ELR (cell line): ENCODE results near the gene VEGFA.

Experiments used
- DNase-seq: peaks from one replicate; pipeline ENCODE4 v3.0.0-alpha.2; 2015; ENCODE audit warnings: low read depth

The VEGFA gene

DNA sequence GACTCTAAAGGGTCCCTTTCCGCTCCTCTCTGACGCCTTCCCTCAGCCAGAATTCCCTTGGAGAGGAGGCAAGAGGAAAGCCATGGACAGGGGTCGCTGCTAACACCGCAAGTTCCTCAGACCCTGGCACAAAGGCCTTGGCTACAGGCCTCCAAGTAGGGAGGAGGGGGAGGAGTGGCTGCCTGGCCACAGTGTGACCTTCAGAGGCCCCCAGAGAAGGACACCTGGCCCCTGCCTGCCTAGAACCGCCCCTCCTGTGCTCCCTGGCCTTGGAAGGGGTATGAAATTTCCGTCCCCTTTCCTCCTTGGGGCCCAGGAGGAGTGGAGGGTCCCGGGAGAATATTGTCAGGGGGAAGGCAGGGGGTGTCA is 2.7 kb downstream of the VEGFA start:
- DNase-seq, result peak; percentile 37

DNA sequence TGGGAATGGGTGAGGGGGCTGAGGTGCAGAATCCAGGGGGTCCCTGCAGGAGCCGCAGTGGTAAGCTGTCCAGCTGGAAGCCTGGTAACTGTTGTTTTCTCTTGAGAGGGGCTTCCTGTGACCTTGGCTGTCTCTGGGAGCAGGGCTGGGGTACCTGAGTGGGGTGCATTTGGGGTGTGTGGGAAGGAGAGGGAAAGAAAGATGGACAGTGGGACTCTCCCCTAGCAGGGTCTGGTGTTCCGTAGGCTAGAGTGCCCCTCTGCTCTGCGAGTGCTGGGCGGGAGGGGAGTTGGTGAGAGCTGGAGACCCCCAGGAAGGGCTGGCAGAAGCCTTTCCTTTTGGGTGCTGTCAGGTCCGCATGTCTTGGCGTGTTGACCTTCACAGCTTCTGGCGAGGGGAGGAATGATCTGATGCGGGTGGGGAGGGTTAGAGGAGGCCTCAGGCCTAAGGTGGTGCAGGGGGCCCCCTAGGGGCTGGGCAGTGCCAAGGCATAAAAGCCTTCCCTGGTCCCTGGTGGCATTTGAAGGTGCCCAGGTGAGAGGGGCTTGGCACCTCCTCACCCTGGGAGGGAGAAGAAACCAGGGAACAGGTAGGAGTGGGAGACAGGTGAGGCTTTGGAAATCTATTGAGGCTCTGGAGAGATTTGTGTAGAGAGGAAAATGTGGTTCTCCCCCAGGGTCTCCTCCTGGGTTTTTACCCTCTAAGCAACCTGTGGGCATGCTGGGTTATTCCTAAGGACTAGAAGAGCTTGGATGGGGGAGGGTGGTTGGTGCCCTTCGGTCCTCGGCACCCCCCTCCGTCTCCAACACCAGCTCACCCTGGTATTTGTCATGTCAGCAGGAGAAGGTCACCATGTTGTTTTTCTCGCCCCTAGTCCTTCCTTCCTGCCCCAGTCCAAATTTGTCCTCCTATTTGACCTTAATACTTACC is 3.3 kb downstream of the VEGFA start:
- DNase-seq, result peak; percentile 67

DNA sequence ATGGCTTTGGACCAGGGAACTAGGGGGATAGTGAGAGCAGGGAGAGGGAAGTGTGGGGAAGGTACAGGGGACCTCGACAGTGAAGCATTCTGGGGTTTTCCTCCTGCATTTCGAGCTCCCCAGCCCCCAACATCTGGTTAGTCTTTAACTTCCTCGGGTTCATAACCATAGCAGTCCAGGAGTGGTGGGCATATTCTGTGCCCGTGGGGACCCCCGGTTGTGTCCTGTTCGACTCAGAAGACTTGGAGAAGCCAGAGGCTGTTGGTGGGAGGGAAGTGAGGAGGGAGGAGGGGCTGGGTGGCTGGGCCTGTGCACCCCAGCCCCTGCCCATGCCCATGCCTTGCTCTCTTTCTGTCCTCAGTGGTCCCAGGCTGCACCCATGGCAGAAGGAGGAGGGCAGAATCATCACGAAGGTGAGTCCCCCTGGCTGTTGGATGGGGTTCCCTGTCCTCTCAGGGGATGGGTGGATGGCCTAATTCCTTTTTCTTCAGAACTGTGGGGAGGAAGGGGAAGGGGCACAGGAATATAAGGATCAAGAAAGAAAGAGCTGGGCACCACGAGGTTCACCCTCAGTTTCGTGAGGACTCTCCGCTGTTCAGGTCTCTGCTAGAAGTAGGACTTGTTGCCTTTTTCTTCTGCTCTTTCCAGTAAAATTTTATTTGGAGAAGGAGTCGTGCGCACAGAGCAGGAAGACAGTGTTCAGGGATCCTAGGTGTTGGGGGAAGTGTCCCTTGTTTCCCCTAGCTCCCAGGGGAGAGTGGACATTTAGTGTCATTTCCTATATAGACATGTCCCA is 4.2 kb downstream of the VEGFA start:
- no peak for DNase-seq

DNA sequence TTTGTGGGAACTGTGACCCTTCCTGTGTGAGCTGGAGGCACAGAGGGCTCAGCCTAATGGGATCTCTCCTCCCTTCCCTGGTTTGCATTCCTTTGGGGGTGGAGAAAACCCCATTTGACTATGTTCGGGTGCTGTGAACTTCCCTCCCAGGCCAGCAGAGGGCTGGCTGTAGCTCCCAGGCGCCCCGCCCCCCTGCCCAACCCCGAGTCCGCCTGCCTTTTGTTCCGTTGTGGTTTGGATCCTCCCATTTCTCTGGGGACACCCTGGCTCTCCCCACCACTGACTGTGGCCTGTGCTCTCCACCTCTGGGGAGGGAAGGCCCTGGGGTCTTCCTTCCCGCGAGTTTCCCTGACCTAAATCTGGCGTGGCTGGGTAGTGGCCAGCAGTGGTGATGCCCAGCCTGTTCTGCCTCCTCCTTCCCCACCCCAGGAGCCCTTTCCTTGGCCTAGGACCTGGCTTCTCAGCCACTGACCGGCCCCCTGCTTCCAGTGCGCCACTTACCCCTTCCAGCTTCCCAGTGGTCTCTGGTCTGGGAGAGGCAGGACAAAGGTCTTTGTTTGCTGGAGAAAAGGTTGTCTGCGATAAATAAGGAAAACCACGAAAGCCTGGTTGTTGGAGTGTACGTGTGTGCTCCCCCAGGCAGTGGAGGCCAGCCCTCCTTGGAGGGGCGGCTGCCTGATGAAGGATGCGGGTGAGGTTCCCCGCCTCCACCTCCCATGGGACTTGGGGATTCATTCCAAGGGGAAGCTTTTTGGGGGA is 4.9 kb downstream of the VEGFA start:
- DNase-seq, result peak; percentile 83

DNA sequence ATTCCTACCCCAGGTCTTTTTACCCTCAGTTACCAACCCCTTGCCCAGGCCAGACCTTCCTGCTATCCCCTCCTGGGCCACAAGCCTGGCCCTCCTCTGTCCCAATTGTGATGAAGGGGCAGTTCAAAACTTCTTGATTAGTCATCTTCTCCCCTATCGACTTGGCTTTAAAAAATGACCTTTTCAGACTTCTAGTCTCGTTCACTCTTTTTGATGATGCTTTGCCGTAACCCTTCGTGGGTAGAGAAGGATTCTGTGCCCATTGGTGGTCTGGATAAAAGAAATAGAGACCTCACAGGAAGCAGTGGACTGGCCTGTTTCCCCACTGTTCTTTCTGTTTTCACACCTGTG is 5.5 kb downstream of the VEGFA start:
- no peak for DNase-seq

DNA sequence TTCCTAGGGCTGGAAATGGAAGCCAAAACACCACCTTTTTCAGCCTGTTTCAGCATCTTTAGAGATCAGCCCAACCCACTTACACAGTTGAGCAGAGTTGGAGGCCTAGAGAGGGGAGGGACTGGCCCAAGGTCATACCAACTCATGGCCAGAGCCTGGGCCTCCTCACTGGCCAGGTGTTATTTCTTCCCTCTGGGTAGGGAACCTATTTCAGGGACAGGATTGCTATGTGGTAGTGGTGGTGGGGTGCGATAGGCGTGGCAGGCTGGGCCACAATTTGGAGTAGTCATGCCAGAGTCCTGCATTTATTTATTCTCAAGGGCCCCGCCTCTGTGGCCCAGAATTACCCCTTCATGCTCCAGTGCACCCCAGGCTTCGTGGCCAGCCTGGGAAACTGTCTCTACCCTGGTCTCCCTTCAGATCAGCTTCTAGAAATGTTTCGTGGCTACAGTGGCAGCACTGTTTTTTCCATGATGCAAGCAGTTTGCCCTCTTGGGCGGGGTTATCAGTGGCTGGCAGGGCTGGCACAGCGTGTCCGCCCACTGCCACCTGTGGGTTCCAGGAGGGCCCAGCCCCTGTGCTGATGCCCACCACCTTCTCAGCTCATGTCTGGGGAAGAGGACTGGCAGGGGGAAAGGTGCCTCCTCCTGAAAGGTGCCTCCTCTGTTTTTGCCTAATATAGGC is 6.2 kb downstream of the VEGFA start:
- DNase-seq, result no peak

DNA sequence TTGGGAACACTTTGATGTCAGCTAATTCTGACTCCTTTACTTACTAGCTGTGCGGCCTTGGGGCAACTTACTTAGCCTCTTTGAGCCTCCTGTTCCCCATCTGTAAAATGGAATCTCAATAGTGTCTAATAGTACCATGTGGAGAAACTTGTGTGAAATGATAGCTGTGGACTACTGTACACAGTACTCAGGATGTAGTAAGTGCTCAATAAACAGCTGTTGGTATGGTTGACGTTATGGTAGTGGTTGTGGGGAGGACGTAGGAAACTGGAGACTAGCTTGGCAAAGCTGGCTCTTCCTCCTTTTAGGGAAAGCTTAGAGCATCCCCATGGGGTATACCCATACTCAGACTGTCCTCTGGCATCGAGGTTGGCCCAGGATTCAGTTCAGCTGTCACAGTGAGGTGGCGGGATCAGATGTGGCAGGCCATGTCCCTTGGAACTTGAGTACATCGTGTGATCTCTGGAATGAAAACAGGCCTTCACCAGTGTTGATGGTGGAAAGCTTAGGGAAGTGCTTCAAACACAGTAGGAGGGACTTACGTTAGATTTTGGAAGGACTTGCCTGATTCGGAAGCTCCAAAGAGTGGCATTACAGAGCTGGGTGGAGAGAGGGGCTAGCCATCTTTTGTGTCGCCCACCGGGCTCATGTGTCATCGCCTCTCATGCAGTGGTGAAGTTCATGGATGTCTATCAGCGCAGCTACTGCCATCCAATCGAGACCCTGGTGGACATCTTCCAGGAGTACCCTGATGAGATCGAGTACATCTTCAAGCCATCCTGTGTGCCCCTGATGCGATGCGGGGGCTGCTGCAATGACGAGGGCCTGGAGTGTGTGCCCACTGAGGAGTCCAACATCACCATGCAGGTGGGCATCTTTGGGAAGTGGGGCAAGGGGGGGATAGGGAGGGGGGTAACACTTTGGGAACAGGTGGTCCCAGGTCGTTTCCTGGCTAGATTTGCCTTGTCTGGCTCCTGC is 7.1 kb downstream of the VEGFA start:
- DNase-seq, result no peak

DNA sequence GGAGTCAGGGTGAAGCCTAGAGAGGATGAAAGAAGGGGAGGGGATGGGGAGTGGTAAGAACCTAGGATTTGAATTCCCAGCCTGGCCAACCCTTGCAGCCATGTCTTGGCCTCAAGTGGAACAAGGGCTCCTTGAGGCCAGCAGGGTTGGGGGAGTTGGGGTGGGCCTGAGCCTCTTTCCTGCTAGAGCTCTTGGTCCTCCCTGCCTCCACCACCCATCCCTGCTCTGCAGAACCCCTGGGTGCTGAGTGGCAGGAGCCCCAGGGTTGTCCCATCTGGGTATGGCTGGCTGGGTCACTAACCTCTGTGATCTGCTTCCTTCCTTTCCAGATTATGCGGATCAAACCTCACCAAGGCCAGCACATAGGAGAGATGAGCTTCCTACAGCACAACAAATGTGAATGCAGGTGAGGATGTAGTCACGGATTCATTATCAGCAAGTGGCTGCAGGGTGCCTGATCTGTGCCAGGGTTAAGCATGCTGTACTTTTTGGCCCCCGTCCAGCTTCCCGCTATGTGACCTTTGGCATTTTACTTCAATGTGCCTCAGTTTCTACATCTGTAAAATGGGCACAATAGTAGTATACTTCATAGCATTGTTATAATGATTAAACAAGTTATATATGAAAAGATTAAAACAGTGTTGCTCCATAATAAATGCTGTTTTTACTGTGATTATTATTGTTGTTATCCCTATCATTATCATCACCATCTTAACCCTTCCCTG is 8.3 kb downstream of the VEGFA start:
- DNase-seq, result no peak

DNA sequence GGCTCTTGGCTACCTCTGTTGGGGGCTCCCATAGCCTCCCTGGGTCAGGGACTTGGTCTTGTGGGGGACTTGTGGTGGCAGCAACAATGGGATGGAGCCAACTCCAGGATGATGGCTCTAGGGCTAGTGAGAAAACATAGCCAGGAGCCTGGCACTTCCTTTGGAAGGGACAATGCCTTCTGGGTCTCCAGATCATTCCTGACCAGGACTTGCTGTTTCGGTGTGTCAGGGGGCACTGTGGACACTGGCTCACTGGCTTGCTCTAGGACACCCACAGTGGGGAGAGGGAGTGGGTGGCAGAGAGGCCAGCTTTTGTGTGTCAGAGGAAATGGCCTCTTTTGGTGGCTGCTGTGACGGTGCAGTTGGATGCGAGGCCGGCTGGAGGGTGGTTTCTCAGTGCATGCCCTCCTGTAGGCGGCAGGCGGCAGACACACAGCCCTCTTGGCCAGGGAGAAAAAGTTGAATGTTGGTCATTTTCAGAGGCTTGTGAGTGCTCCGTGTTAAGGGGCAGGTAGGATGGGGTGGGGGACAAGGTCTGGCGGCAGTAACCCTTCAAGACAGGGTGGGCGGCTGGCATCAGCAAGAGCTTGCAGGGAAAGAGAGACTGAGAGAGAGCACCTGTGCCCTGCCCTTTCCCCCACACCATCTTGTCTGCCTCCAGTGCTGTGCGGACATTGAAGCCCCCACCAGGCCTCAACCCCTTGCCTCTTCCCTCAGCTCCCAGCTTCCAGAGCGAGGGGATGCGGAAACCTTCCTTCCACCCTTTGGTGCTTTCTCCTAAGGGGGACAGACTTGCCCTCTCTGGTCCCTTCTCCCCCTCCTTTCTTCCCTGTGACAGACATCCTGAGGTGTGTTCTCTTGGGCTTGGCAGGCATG is 9.2 kb downstream of the VEGFA start:
- DNase-seq, result no peak

DNA sequence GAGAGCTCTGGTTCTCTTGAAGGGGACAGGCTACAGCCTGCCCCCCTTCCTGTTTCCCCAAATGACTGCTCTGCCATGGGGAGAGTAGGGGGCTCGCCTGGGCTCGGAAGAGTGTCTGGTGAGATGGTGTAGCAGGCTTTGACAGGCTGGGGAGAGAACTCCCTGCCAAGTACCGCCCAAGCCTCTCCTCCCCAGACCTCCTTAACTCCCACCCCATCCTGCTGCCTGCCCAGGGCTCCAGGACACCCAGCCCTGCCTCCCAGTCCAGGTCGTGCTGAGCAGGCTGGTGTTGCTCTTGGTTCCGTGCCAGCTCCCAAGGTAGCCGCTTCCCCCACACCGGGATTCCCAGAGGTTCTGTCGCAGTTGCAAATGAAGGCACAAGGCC is 9.8 kb downstream of the VEGFA start:
- DNase-seq, result no peak

DNA sequence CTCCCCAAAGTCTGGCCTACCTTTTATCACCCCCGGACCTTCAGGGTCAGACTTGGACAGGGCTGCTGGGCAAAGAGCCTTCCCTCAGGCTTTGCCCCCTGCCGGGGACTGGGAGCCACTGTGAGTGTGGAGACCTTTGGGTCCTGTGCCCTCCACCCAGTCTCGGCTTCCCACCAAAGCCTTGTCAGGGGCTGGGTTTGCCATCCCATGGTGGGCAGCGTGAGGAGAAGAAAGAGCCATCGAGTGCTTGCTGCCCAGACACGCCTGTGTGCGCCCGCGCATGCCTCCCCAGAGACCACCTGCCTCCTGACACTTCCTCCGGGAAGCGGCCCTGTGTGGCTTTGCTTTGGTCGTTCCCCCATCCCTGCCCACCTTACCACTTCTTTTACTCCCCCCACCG is 10.3 kb downstream of the VEGFA start:
- no peak for DNase-seq

DNA sequence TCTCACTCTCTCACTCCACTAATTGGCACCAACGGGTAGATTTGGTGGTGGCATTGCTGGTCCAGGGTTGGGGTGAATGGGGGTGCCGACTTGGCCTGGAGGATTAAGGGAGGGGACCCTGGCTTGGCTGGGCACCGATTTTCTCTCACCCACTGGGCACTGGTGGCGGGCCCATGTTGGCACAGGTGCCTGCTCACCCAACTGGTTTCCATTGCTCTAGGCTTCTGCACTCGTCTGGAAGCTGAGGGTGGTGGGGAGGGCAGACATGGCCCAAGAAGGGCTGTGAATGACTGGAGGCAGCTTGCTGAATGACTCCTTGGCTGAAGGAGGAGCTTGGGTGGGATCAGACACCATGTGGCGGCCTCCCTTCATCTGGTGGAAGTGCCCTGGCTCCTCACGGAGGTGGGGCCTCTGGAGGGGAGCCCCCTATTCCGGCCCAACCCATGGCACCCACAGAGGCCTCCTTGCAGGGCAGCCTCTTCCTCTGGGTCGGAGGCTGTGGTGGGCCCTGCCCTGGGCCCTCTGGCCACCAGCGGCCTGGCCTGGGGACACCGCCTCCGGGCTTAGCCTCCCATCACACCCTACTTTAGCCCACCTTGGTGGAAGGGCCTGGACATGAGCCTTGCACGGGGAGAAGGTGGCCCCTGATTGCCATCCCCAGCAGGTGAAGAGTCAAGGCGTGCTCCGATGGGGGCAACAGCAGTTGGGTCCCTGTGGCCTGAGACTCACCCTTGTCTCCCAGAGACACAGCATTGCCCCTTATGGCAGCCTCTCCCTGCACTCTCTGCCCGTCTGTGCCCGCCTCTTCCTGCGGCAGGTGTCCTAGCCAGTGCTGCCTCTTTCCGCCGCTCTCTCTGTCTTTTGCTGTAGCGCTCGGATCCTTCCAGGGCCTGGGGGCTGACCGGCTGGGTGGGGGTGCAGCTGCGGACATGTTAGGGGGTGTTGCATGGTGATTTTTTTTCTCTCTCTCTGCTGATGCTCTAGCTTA is 11.2 kb downstream of the VEGFA start:
- no peak for DNase-seq

DNA sequence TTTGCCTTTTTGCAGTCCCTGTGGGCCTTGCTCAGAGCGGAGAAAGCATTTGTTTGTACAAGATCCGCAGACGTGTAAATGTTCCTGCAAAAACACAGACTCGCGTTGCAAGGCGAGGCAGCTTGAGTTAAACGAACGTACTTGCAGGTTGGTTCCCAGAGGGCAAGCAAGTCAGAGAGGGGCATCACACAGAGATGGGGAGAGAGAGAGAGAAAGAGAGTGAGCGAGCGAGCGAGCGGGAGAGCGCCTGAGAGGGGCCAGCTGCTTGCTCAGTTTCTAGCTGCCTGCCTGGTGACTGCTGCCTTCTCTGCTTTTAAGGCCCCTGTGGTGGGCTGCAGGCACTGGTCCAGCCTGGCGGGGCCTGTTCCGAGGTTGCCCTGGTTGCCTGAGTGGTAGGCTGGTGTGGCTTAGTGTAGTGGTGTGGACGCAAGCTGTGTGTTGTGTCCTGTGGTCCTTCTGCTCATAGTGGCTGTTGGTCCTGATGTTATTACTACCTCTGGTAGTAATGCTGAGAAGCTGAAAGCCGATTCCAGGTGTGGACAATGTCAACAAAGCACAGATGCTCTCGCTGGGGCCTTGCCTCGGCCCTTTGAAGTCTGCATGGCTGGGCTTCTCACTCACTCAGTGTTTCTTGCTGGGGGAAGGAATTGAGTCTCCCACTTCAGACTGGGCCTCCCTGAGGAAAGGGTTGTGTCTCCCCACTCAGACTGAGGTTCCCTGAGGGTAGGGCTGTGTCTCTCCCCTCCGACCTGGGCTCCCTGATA is 12.1 kb downstream of the VEGFA start:
- no peak for DNase-seq

DNA sequence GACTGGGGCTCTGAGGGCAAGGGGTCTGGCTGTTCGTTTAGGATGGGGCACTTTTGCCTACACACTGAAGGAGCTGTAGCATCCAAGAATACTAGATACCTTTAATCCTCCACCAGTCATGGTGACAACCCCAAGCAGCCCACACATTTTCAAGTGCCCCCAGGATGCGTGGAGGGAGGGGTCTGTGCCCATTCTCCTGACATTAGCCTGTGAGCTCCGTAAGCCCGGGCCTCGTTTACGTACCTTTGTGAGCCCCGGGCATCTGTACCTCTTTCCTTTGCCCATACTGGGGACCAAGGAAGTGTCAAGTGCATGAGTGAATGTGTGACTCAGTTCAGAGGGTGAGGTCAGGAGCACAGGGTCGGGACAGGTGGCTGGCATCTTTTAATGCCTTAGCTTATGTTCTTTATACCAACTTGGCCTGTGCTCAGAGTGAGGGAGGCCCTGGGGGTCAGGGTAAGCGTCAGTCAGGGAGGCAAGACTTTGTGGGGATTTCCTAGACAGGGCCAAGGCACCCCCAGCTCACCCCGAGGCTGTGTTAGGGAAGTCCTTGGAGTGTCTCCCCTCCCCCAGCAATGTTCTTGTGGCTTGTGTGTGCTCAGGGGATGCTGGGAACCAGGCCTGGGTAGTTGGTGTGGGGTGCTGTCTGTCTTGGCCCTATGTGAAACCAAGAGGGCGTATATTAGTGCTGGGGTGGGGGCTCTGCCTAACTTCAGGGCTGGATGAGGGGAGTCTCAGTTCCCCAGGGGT is 12.9 kb downstream of the VEGFA start:
- no peak for DNase-seq

DNA sequence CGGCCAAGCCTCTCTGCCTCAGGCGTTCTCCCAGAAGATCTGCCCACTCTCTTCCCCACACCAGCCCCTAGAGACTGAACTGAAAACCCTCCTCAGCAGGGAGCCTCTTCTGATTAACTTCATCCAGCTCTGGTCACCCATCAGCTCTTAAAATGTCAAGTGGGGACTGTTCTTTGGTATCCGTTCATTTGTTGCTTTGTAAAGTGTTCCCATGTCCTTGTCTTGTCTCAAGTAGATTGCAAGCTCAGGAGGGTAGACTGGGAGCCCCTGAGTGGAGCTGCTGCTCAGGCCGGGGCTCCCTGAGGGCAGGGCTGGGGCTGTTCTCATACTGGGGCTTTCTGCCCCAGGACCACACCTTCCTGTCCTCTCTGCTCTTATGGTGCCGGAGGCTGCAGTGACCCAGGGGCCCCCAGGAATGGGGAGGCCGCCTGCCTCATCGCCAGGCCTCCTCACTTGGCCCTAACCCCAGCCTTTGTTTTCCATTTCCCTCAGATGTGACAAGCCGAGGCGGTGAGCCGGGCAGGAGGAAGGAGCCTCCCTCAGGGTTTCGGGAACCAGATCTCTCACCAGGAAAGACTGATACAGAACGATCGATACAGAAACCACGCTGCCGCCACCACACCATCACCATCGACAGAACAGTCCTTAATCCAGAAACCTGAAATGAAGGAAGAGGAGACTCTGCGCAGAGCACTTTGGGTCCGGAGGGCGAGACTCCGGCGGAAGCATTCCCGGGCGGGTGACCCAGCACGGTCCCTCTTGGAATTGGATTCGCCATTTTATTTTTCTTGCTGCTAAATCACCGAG is 14.2 kb downstream of the VEGFA start:
- no peak for DNase-seq
